GM13977 (cell line): ENCODE measurements around the gene ZMYND8.
"Not testable (repeated sequence)": the region's sequence is repeated elsewhere in the genome, so short reads cannot be mapped to it uniquely, and the experiment has no call there.

Experiments used
- DNase-seq: peaks from one replicate; pipeline ENCODE4 v3.0.0; 2012; ENCODE audit warnings: low spot score
- in situ Hi-C: fragments of 300-500 bp; cut with MboI; formaldehyde crosslinking; loops from one replicate; pipeline ENCODE4 v1.12.0; 2022; ENCODE audit warnings: low sequenced_read_pairs, low pct_unique_long_range_greater_than_20kb, mixed read lengths, inconsistent platforms; ENCODE audit not compliant: unreplicated experiment
- TF ChIP-seq, protein P1 (sequence below): IDR thresholded peaks from 2 replicates; pipeline ENCODE4 v1.5.1; 2012; ENCODE audit warnings: mild to moderate bottlenecking, control low read depth; ENCODE audit not compliant: insufficient read depth; ENCODE audit errors: extremely low read depth, missing control alignments

ZMYND8 gene

GRCh38 chr20:47356526-47357295 lies at the start of gene ZMYND8:
Gene ZMYND8 (minus strand): TSS chr20:47356699. CDS start chr20:47356670, 29 bp downstream.
- in situ Hi-C loops = no loop called here
- TF ChIP-seq, protein P1, sequence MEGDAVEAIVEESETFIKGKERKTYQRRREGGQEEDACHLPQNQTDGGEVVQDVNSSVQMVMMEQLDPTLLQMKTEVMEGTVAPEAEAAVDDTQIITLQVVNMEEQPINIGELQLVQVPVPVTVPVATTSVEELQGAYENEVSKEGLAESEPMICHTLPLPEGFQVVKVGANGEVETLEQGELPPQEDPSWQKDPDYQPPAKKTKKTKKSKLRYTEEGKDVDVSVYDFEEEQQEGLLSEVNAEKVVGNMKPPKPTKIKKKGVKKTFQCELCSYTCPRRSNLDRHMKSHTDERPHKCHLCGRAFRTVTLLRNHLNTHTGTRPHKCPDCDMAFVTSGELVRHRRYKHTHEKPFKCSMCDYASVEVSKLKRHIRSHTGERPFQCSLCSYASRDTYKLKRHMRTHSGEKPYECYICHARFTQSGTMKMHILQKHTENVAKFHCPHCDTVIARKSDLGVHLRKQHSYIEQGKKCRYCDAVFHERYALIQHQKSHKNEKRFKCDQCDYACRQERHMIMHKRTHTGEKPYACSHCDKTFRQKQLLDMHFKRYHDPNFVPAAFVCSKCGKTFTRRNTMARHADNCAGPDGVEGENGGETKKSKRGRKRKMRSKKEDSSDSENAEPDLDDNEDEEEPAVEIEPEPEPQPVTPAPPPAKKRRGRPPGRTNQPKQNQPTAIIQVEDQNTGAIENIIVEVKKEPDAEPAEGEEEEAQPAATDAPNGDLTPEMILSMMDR = no peak

GRCh38 chr20:47405775-47406325 lies 49.4 kb upstream of the ZMYND8 start:
- in situ Hi-C loops = no loop called here
- TF ChIP-seq, protein P1 = no peak
- DNase-seq = no peak

More at GRCh38 chr20:47356526-47357295, at the start of gene ZMYND8:
- peak; percentile 87 for DNase-seq

GRCh38 chr20:47400685-47401084 lies 44.2 kb upstream of the ZMYND8 start:
- no peak for DNase-seq
- in situ Hi-C loops = no loop called here
- TF ChIP-seq, protein P1 = no peak

GRCh38 chr20:47397652-47398301 lies 41.3 kb upstream of the ZMYND8 start:
- DNase-seq = no peak
- TF ChIP-seq, protein P1 = no peak
- in situ Hi-C loops = loop anchor here (10.0 to 25.0 kb wide), 2 partner anchors 227 to 635 kb away; no protein-coding TSS in a partner anchor

- no peak for DNase-seq
- in situ Hi-C loops = loop anchor here (10.0 to 25.0 kb wide), 2 partner anchors 228 to 635 kb away; no protein-coding TSS in a partner anchor
- TF ChIP-seq, protein P1 = no peak
Observed at GRCh38 chr20:47396762-47397476, 40.4 kb upstream of the ZMYND8 start.

- in situ Hi-C loops = loop anchor here (10.0 to 25.0 kb wide), 2 partner anchors 231 to 632 kb away; no protein-coding TSS in a partner anchor
- DNase-seq = not testable (repeated sequence)
Observed at GRCh38 chr20:47393796-47394514, 37.5 kb upstream of the ZMYND8 start.
